ENCODE measurements around the gene TDG.
"Not testable (repeated sequence)": the region's sequence is repeated elsewhere in the genome, so short reads cannot be mapped to it uniquely, and the experiment has no call there.

TDG gene

GRCh38 chr12:104021862-104022261 is 56.2 kb downstream of the TDG start:
- not testable (repeated sequence) for DNase-seq

- no peak for DNase-seq
These were observed 57.1 kb downstream of the TDG start for GRCh38 chr12:104022786-104023185.

DNA sequence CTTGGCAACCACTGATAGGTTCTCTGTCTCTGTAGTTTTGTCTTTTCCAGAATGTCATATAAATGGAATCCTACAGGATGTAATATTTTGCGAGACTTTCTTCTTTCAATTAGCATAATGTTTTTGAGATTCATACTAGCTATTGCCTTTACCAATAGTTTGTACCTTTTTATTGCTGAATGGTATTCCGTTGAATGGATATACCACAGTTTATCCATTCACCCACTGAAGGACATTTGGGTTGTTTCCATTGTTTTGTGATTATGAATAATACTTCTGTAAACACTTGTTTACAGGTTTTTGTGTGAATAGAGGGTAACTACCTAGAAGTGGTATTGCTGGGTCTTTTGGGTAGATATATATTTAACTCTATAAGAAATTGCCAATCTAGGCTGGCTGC is 58.0 kb downstream of the TDG start:
- DNase-seq, result no peak

DNA sequence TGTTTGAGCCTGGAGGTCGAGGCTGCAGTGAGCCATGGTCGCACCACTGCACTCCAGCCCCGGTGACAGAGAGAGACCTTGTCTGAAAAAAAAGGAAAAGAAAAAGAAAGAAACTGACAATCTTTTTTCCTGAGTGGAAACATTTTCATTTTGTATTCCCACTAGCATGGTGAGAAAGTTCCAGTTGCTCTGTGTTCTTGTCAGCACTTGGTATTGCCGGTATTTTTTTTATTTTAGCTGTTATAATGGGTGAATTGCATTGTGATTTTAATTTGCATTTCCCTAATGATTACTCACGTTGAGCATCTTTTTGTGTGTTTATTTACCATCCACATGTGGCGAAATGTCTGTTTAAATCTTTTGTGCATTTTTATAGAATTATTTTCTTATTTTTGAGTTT is 58.7 kb downstream of the TDG start:
- DNase-seq, result no peak

- no peak for DNase-seq
These were observed 60.1 kb downstream of the TDG start for GRCh38 chr12:104025771-104026170.

GRCh38 chr12:104026841-104027599 is 61.3 kb downstream of the TDG start:
- DNase-seq, result no peak

GRCh38 chr12:104030596-104030995 is 64.9 kb downstream of the TDG start:
- DNase-seq, result not testable (repeated sequence)

GRCh38 chr12:104036143-104036542 is 70.5 kb downstream of the TDG start:
- DNase-seq, result not testable (repeated sequence)

Measured in hypothalamus (tissue), 51 donors.